GM23248 (cell line): Measurements from ENCODE around the gene ACOT13. TPM values are rescaled to one million over a fixed set of nuclear protein-coding genes. Genes with fewer than 3 reads are reported as not detected.

ENCODE experiments used
- DNase-seq: peaks from one replicate; pipeline ENCODE4 v3.0.0-alpha.2; 2015
- H2AFZ ChIP-seq: fragments of 200-600 bp; sonication (generic); 2 replicates; pipeline ENCODE4 v1.6.1; 2016; ENCODE audit warnings: antibody characterized with exemption
- H3F3A ChIP-seq: fragments of 200-600 bp; sonication (generic); 2 replicates; pipeline ENCODE4 v1.6.1; 2016; ENCODE audit warnings: mild to moderate bottlenecking, antibody characterized with exemption, mixed run types; ENCODE audit not compliant: insufficient read depth
- H3K27ac ChIP-seq: fragments of 200-600 bp; sonication (generic); 2 replicates; pipeline ENCODE4 v1.5.1; 2016; ENCODE audit warnings: mild to moderate bottlenecking
- H3K27me3 ChIP-seq: fragments of 200-600 bp; sonication (generic); replicated peaks from 2 replicates; pipeline ENCODE4 v1.6.1; 2016; ENCODE audit warnings: mild to moderate bottlenecking; ENCODE audit not compliant: insufficient read depth
- H3K36me3 ChIP-seq: fragments of 200-600 bp; sonication (generic); 2 replicates; pipeline ENCODE4 v1.6.1; 2016; ENCODE audit warnings: low read depth, mild to moderate bottlenecking
- H3K4me1 ChIP-seq: fragments of 200-600 bp; sonication (generic); 2 replicates; pipeline ENCODE4 v1.6.1; 2016; ENCODE audit warnings: mild to moderate bottlenecking; ENCODE audit not compliant: insufficient read depth
- H3K4me2 ChIP-seq: fragments of 200-600 bp; sonication (generic); one replicate; pipeline ENCODE4 v1.6.1; 2016; ENCODE audit warnings: mild to moderate bottlenecking; ENCODE audit not compliant: unreplicated experiment
- H3K4me3 ChIP-seq: fragments of 200-600 bp; sonication (generic); 2 replicates; pipeline ENCODE4 v1.5.1; 2016; ENCODE audit warnings: mild to moderate bottlenecking
- H3K79me2 ChIP-seq: fragments of 200-600 bp; sonication (generic); 2 replicates; pipeline ENCODE4 v1.6.1; 2016; ENCODE audit warnings: mild to moderate bottlenecking; ENCODE audit not compliant: insufficient read depth
- H3K9ac ChIP-seq: fragments of 200-600 bp; sonication (generic); 2 replicates; pipeline ENCODE4 v1.6.1; 2016; ENCODE audit warnings: mild to moderate bottlenecking
- H3K9me2 ChIP-seq: fragments of 200-600 bp; sonication (generic); 2 replicates; pipeline ENCODE4 v1.6.1; 2016; ENCODE audit warnings: mixed run types, mild to moderate bottlenecking, moderate library complexity; ENCODE audit not compliant: insufficient read depth
- H3K9me3 ChIP-seq: fragments of 200-600 bp; sonication (generic); one replicate; pipeline ENCODE4 v1.6.1; 2017; ENCODE audit warnings: low read depth
- H4K20me1 ChIP-seq: fragments of 200-600 bp; sonication (generic); 2 replicates; pipeline ENCODE4 v1.6.0; 2016; ENCODE audit not compliant: insufficient read depth
- EZH2 ChIP-seq: fragments of 200-600 bp; sonication (generic); IDR thresholded peaks from 2 replicates; pipeline ENCODE4 v1.6.1; 2018; ENCODE audit warnings: antibody characterized with exemption, mild to moderate bottlenecking; ENCODE audit not compliant: insufficient read depth, poor library complexity, severe bottlenecking
- EZH2phosphoT487 ChIP-seq: fragments of 200-600 bp; sonication (generic); IDR thresholded peaks from 2 replicates; pipeline ENCODE4 v1.6.1; 2018; ENCODE audit warnings: antibody characterized with exemption, moderate library complexity, mild to moderate bottlenecking, low read depth; ENCODE audit not compliant: insufficient read depth
- WGBS, 2 experiments: methylation state at CpG; one replicate each; pipeline ENCODE4 v1.1.6; 2015 to 2017; ENCODE audit warnings: low lambda C conversion rate in 2 of 2, low coverage in 1 of 2; ENCODE audit errors: missing lambda C conversion rate in 2 of 2; 5-methylcytosine and 5-hydroxymethylcytosine counted together
- in situ Hi-C: fragments of 300-500 bp; cut with MboI; formaldehyde crosslinking; loops from 2 replicates; pipeline ENCODE4 v1.15.0; 2020
- polyA plus RNA-seq: library from polyadenylated mRNA; unstranded; fragments of >200 nt; fragmentation: Nextera tagmentation; extraction: Ambion mirVana; gene quantifications from 2 replicates; pipeline ENCODE4 v1.2.1, GENCODE V29; 2016
- total RNA-seq: library from RNA; depleted of rRNA; stranded (reverse); fragments of >200 nt; shearing (Covaris generic); gene quantifications from 2 replicates; pipeline ENCODE4 v1.2.3, GENCODE V29; 2014; rRNA removed

Gene ACOT13
- 1.8 and 3.4 TPM in 2 replicates for total RNA-seq
- 26.2 and 27.7 TPM in 2 replicates for polyA plus RNA-seq

DNA sequence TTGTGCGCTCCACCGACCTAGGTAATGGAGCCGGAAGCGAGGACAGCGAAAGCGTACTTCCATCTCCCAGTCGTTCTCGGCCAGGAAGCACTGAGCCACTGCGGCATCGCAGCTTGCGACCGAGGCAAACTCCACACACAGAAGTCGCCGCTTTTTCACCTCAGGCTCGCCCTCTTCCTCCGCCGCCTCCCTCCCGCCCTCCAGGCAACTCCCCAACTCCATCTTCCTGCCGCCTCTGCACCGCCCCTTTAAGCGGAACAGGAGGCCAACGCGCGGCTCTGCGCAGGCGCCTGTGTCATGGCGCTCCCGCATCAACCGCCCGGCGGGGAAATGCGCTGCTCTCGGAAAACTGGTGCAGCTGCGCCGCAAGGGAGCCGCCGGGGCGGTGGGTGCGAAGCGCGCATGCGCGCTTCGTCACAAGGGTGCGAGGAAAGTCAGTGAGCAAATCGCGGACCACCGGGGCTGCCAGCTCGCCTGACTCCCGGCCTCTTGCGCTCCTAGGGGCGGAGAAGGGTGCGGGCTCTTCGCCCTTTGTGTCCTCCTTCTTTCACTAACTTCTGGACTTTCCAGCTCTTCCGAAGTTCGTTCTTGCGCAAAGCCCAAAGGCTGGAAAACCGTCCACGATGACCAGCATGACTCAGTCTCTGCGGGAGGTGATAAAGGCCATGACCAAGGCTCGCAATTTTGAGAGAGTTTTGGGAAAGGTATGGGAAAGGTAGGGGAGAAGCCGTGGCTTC is at the start of gene ACOT13, which contains the start of gene TDP2:
Gene ACOT13 (plus strand): TSS at position 437 of the 737 bp plus-strand sequence. CDS start 187 bp downstream, at position 624.
Gene TDP2 (minus strand): TSS at position 259 of the 737 bp plus-strand sequence. CDS start 37 bp downstream, at position 222.
- WGBS, 2 experiments: 0% methylated on average over 46 to 62 of the region's 62 CpGs
- peak within 1 kb of the TSS; percentile 95 for H3K9ac ChIP-seq
- H3F3A ChIP-seq: 0 out of 2 replicates have a peak, but pooled peaks cover 7% of the 10 kb centered on the region
- H3K36me3 ChIP-seq: no peaks in the 10 kb centered on the region; the same call in 1 of the 2 replicates
- peak within 1 kb of the TSS; percentile 95 for H3K4me2 ChIP-seq
- peak within 1 kb of the TSS; percentile 95 for H3K27ac ChIP-seq
- TF ChIP-seq EZH2: no peak
- TF ChIP-seq EZH2phosphoT487: no peak
- in situ Hi-C loops: no loop called here
- peaks cover 61% of the 10 kb centered on the region for H3K79me2 ChIP-seq
- peak within 1 kb of the TSS; percentile 98 for H2AFZ ChIP-seq
- peaks cover 20% of the 10 kb centered on the region for H3K4me1 ChIP-seq
- peak; percentile 98 for DNase-seq
- H4K20me1 ChIP-seq: no peaks in the 10 kb centered on the region
- no peaks in the 10 kb centered on the region for H3K27me3 ChIP-seq
- no peaks in the 10 kb centered on the region for H3K9me3 ChIP-seq
- H3K4me3 ChIP-seq: peak within 1 kb of the TSS; percentile 95
- no peaks in the 10 kb centered on the region for H3K9me2 ChIP-seq

DNA sequence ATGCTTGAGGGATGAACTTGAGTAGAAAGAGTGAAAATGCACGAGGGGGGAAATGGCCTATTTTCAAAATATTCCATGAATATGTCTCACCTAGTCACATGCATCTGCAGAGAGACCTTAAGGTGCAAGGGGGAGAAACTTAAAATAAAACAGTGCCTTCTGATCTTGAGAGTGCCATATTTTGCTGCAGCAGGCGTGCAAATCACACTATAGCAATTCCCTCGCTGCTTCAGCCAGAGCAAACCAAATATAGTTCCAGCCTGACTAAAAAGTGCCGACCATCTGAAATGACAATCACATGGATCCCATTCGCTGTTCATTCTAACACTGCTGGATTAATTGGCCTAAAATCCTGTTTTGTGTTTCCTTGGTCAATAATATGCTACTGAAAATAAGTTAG is 47.2 kb upstream of the ACOT13 start:
- Histone ChIP-seq H3K9me3 (no peaks in the 10 kb centered on the region), H3K4me3 (no peak overlapping the region), H3F3A (no peaks in the 10 kb centered on the region), H2AFZ (no peak overlapping the region), H3K79me2 (no peaks in the 10 kb centered on the region), H3K9ac (no peak overlapping the region), H3K27ac (no peak overlapping the region), H4K20me1 (no peaks in the 10 kb centered on the region), H3K4me1 (no peaks in the 10 kb centered on the region), H3K9me2 (no peaks in the 10 kb centered on the region), H3K4me2 (no peak overlapping the region), H3K27me3 (no peaks in the 10 kb centered on the region), H3K36me3 (no peaks in the 10 kb centered on the region)
- 68 to 71% methylated on average over 5 of the region's 5 CpGs for WGBS, 2 experiments
- DNase-seq: no peak
- in situ Hi-C loops: no loop called here
- TF ChIP-seq EZH2phosphoT487 (no peak), EZH2 (no peak)

DNA sequence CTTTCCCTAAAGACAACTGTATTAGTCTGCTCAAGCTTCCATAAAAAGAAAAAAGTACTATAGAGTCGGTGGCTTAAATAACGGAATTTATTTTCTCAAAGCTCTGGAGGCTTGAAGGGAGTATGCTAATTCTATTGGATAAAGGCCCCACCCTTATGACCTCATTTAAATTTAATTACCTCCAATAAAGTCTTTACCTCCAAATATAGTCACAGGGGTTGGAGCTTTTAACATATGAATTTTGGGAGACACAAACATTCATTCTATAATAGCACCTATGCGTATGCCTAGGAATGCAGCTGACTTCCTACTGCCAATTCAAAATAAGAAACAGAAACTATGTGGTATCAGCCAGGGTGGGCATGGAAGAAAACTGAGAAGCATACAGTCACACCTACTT is 46.2 kb upstream of the ACOT13 start:
- no peak overlapping the region for H3K27ac ChIP-seq
- no peaks in the 10 kb centered on the region for H3K9me3 ChIP-seq
- in situ Hi-C loops: no loop called here
- no peak overlapping the region for H2AFZ ChIP-seq
- H3K4me3 ChIP-seq: no peak overlapping the region
- no peaks in the 10 kb centered on the region for H3K4me1 ChIP-seq
- no peaks in the 10 kb centered on the region for H3K79me2 ChIP-seq
- WGBS, 2 experiments: 76% methylated on average over 3 of the region's 3 CpGs
- TF ChIP-seq EZH2phosphoT487 (no peak), EZH2 (no peak)
- H4K20me1 ChIP-seq: no peaks in the 10 kb centered on the region
- H3F3A ChIP-seq: no peaks in the 10 kb centered on the region
- no peak overlapping the region for H3K9ac ChIP-seq
- no peaks in the 10 kb centered on the region for H3K9me2 ChIP-seq
- H3K27me3 ChIP-seq: no peaks in the 10 kb centered on the region
- no peak for DNase-seq
- H3K36me3 ChIP-seq: no peaks in the 10 kb centered on the region
- H3K4me2 ChIP-seq: no peak overlapping the region

DNA sequence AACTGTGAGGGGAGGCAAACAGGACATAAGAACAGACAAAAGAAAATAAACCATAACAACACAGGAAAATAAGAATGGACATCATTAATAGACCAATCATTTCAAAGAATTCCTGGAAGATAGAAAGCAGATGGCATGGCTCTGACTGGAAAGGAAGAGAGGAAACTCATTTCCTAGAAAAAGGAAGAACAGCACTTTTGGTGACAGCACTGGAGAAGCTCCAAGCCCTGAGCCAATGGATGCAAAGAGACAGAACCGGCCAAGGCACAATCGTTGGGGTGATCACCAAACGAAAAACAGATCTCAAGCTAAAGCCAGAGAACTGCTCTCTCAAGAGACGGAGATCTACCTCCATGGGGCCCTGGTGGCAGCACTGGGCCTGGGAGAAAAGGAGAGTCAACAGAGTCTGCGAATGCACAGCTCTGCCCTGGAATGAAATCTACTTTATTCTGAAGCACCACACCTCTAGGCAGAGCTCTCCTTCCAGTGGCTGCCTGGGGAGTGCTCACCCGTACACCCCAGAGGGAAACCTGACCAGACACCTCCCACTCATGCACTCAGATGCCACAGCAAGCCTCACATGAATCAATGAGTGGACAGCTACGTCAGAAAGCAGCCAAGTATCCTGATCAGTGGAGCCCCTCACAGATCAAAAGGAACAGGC is 45.1 kb upstream of the ACOT13 start:
- Histone ChIP-seq H3K27ac (no peak overlapping the region), H3K27me3 (no peaks in the 10 kb centered on the region)

More for the DNA sequence above, 45.1 kb upstream of the ACOT13 start:
- Histone ChIP-seq H3K4me3 (no peak overlapping the region), H2AFZ (no peak overlapping the region), H3K4me2 (no peak overlapping the region), H3K9me3 (no peaks in the 10 kb centered on the region), H4K20me1 (no peaks in the 10 kb centered on the region), H3K9me2 (no peaks in the 10 kb centered on the region), H3K9ac (no peak overlapping the region), H3F3A (no peaks in the 10 kb centered on the region), H3K36me3 (no peaks in the 10 kb centered on the region), H3K79me2 (no peaks in the 10 kb centered on the region), H3K4me1 (no peaks in the 10 kb centered on the region)
- in situ Hi-C loops: no loop called here
- DNase-seq: no peak
- TF ChIP-seq EZH2: no peak
- no peak for TF ChIP-seq EZH2phosphoT487
- 16 to 21% methylated on average over 7 of the region's 7 CpGs for WGBS, 2 experiments
